Brain microvascular endothelial cell (primary cell): ENCODE data around the gene KRT12.

Source experiments
- DNase-seq: peaks from one replicate; pipeline ENCODE4 v3.0.0-alpha.2; 2020
- H3K27ac ChIP-seq: fragments of 250-450 bp; sonication (Bioruptor Pico); 2 replicates; pipeline ENCODE4 v1.5.1; 2020; ENCODE audit warnings: mild to moderate bottlenecking, moderate library complexity
- H3K27me3 ChIP-seq: fragments of 250-450 bp; sonication (Bioruptor Pico); replicated peaks from 2 replicates; pipeline ENCODE4 v1.5.1; 2020; ENCODE audit warnings: mild to moderate bottlenecking
- H3K36me3 ChIP-seq: fragments of 250-450 bp; sonication (Bioruptor Pico); replicated peaks from 2 replicates; pipeline ENCODE4 v1.5.1; 2020; ENCODE audit warnings: mild to moderate bottlenecking
- H3K4me3 ChIP-seq: 2 replicates; pipeline ENCODE4 v1.5.1; 2011; ENCODE audit warnings: low read depth, mild to moderate bottlenecking, control low read depth, low read length, moderate library complexity
- in situ Hi-C: cut with HindIII; loops from 2 replicates; pipeline ENCODE4 v1.10.0; 2017; ENCODE audit warnings: low sequenced_read_pairs, low pct_ligation_motif_present
- TF ChIP-seq, protein P1 (sequence below): IDR thresholded peaks from 2 replicates; pipeline ENCODE4 v1.5.1; 2011; ENCODE audit warnings: low read depth, mild to moderate bottlenecking, moderate library complexity, low read length, control low read depth, inconsistent platforms; ENCODE audit errors: missing control alignments

The KRT12 gene

DNA sequence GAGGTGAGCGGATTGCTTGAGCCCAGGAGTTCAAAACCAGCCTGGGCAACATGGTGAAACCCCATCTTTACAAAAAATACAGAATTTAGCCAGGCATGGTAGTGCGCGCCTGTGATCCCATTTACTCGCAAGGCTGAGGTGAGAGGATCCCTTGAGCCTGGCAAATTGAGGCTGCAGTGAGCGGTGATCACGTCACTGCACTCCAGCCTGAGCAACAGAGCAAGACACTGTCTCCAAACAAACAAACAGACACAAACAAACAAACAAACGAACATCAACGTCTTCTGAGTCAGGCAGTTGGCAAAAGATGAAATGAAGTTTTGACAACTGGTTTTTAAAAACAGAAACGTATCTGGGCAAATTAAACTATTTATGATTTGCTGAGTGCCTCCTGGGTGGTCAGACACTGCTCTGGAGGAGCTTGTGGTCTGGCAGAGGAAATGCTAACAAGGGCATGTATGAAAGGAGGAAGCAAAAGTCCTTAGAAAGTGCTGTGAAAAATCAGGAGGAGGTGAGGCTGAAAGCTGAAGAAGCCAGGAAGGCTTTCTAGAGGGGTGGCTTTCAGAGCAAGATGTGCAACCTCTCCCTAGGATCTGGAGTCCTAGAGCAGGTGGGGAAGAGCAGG, 28.2 kb upstream of the KRT12 start:
- Histone ChIP-seq H3K27ac (no peak overlapping the region), H3K27me3 (no peaks in the 10 kb centered on the region), H3K36me3 (no peaks in the 10 kb centered on the region), H3K4me3 (no peak overlapping the region)
- TF ChIP-seq, protein P1, sequence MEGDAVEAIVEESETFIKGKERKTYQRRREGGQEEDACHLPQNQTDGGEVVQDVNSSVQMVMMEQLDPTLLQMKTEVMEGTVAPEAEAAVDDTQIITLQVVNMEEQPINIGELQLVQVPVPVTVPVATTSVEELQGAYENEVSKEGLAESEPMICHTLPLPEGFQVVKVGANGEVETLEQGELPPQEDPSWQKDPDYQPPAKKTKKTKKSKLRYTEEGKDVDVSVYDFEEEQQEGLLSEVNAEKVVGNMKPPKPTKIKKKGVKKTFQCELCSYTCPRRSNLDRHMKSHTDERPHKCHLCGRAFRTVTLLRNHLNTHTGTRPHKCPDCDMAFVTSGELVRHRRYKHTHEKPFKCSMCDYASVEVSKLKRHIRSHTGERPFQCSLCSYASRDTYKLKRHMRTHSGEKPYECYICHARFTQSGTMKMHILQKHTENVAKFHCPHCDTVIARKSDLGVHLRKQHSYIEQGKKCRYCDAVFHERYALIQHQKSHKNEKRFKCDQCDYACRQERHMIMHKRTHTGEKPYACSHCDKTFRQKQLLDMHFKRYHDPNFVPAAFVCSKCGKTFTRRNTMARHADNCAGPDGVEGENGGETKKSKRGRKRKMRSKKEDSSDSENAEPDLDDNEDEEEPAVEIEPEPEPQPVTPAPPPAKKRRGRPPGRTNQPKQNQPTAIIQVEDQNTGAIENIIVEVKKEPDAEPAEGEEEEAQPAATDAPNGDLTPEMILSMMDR, result no peak
- no peak for DNase-seq
- in situ Hi-C loops, result no loop called here

DNA sequence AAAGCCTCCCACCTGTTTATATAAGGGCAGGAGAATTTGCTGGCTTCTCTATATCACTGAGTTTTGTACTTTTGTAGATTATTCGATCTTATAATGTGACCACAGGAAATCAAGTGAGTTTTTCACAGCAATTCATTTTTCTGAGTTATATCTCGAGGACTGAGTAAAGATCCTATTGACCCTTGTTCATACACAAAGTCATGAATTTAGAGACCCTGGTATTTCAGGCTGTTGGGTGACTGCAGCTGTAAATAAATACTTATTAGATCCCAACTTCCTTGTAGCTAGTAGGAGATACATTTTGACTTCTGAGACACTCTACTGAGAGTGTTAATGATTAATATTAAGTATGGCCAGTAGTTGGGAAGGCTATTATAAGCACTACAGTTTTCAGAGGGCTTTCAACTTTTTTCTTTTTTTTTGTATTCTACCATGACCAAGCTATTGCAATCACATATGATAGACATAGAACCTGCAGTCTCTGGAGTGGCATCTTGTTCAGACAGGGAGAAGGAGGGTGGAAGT, 21.2 kb upstream of the KRT12 start:
- no peaks in the 10 kb centered on the region for H3K27me3 ChIP-seq
- H3K4me3 ChIP-seq, result no peak overlapping the region
- no peaks in the 10 kb centered on the region for H3K36me3 ChIP-seq
- in situ Hi-C loops, result no loop called here
- no peak for DNase-seq
- TF ChIP-seq, protein P1, result no peak
- no peak overlapping the region for H3K27ac ChIP-seq

DNA sequence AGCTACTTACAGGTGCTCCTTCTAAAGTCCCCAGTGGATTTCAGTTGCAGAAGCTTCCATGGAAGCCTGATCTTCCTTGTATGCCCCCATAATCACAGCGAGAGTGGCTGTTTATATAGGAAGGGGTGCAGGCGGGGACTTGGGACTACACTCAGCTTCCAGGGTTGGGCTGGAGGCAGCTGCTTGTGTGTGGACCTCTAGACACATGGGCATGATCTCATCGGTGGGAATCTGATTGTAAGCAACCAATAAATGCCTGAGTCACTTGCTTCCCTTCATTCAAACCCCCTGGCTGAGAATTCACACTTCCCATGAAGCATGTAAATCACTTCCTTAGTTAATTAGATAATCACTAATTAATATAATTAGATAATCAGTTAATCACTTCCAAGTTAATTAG, 19.1 kb upstream of the KRT12 start:
- peak; percentile 13 for DNase-seq
- in situ Hi-C loops, result no loop called here
- no peak overlapping the region for H3K27ac ChIP-seq
- no peaks in the 10 kb centered on the region for H3K27me3 ChIP-seq
- no peak overlapping the region for H3K4me3 ChIP-seq
- H3K36me3 ChIP-seq, result no peaks in the 10 kb centered on the region
- TF ChIP-seq, protein P1, result no peak

DNA sequence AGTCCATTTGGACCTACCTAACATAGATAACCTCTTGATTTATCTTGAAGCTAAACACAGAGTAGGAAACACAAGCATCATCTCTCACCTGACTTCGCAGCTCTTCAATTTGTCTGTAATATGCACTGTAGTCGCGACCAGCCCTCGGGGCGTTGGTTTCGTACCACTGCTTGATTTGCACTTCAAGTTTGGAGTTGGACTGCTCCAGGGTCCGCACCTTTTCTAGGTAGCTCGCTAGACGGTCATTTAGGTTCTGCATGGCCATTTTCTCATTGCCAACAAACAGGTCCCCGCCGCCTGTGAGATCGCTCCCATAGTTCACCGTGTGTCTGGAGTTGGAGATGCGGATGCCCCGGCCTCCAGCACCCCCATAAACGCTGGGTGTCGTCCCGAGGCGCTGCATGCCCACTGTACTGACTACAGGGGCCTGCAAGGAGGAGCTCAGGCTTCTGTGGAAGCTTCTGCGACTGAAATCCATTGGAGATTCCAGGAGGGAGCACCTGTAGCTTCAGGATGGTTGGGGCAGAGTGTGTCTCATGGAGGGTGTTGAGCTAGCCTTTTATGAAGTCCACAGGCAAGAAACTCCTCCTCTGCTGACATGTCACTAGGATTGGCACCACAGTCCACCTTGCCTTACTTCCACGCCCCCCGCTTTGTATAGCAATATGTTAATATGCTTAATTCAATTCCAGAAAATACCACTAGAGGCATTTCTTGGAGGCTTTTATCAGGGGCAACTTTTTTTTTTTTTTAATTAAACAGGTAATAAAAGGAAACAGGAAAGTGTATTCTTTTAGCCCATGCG, 17.9 kb upstream of the KRT12 start, which contains the start of gene KRT20:
Gene KRT20, minus strand, starts transcription at position 535 of the 805 bp plus-strand sequence. Its CDS starts 57 bp downstream, at position 478.
- Histone ChIP-seq H3K27me3 (no peaks in the 10 kb centered on the region), H3K4me3 (no peak within 1 kb of the TSS), H3K27ac (no peak within 1 kb of the TSS), H3K36me3 (no peaks in the 10 kb centered on the region)
- TF ChIP-seq, protein P1, result peak; percentile 22
- in situ Hi-C loops, result no loop called here
- no peak for DNase-seq

DNA sequence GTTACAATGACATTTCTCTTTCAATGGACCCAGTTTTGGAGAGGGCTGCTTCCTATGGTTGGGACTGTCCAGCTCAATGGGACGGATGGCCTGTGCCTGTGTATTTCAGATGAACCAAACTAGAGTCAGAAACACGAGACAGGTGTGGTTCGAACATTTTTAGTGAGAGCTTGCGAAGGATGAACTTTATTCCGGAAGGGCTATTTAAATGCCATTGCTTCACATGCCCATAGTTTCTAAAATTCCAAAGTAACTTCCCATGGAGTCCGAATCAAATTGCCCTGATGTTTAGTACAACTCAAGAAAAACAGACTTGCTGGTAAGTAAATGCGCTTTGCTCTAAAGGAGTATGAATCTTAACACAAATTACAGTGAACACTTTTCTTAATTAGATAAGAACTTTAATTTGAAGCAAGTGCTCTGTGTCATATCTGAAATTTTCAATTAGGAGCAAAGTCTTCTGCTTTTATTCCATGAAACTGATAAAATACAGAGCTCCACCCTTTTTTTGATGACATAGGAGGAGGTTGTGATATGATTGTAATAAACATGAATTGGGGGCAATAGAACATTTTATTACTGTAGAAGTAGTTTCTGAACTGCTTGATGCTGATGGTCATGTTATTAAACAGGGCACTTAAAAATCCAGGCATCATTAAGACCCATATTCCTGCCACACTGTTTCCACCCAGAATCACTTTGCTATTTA, 16.8 kb upstream of the KRT12 start:
- Histone ChIP-seq H3K27ac (no peak overlapping the region), H3K4me3 (no peak overlapping the region), H3K27me3 (no peaks in the 10 kb centered on the region), H3K36me3 (no peaks in the 10 kb centered on the region)
- TF ChIP-seq, protein P1, result no peak
- no peak for DNase-seq
- in situ Hi-C loops, result no loop called here
